GM12878 (cell line): Measurements from ENCODE around the gene SYTL5.

Experiments used
- BHLHE40 ChIP-seq, 2 experiments: fragments of 450-650 bp in 1 of 2; IDR thresholded peaks; 2 replicates each; pipeline ENCODE4 v1.6.1; 2011 to 2017; ENCODE audit warnings: low read depth in 2 of 2, borderline replicate concordance in 1 of 2, improper control_type of control experiment in 1 of 2, low read length in 1 of 2, mild to moderate bottlenecking in 1 of 2
- CBFB ChIP-seq: IDR thresholded peaks from 2 replicates; pipeline ENCODE4 v1.6.1; 2016; ENCODE audit warnings: antibody characterized with exemption, low read depth
- ETV6 ChIP-seq, 2 experiments: fragments of 450-650 bp in 1 of 2; IDR thresholded peaks in 1 of 2; conservative IDR thresholded peaks in 1 of 2; 2 replicates each; pipeline ENCODE4 v1.6.1; 2014; ENCODE audit warnings: antibody characterized with exemption in 1 of 2, borderline replicate concordance in 1 of 2, low read depth in 1 of 2, mild to moderate bottlenecking in 1 of 2, moderate library complexity in 1 of 2
- EZH2 ChIP-seq: IDR thresholded peaks from 2 replicates; pipeline ENCODE4 v1.6.1; 2012; ENCODE audit warnings: low read depth, mild to moderate bottlenecking, control low read depth, inconsistent platforms, low read length, borderline replicate concordance; ENCODE audit not compliant: control insufficient read depth
- MEF2A ChIP-seq: IDR thresholded peaks from 2 replicates; pipeline ENCODE4 v1.6.1; 2011; ENCODE audit warnings: low read depth, mild to moderate bottlenecking, low read length, moderate library complexity; ENCODE audit not compliant: insufficient read depth
- NFIC ChIP-seq: IDR thresholded peaks from 2 replicates; pipeline ENCODE4 v1.6.1; 2012; ENCODE audit warnings: low read depth, mild to moderate bottlenecking, inconsistent platforms, low read length, moderate library complexity
- POLR2A ChIP-seq: IDR thresholded peaks from 2 replicates; pipeline ENCODE4 v1.6.1; 2011; ENCODE audit warnings: low read depth, mild to moderate bottlenecking, low read length
- SMAD1 ChIP-seq: fragments of 450-650 bp; IDR thresholded peaks from 2 replicates; pipeline ENCODE4 v1.6.1; 2018; ENCODE audit warnings: mild to moderate bottlenecking, low read depth; ENCODE audit not compliant: partially characterized antibody
- YY1 ChIP-seq: IDR thresholded peaks from 2 replicates; pipeline ENCODE4 v1.6.1; 2011; ENCODE audit warnings: low read depth, mild to moderate bottlenecking, low read length
- TF ChIP-seq, protein P1 (sequence below): fragments of 450-650 bp; formaldehyde crosslinking; IDR thresholded peaks from 2 replicates; pipeline ENCODE4 v1.5.0; 2022; ENCODE audit warnings: mild to moderate bottlenecking, missing genetic modification characterization
- TF ChIP-seq, protein P2 (sequence below): IDR thresholded peaks from 2 replicates; pipeline ENCODE4 v1.6.1; 2012; ENCODE audit warnings: low read depth, low read length, improper control_type of control experiment
- TF ChIP-seq, protein P3 (sequence below): IDR thresholded peaks from 2 replicates; pipeline ENCODE4 v1.6.1; 2012; ENCODE audit warnings: low read length, inconsistent platforms
- TF ChIP-seq, protein P4 (sequence below), 3 experiments: IDR thresholded peaks in 2 of 3; conservative IDR thresholded peaks in 1 of 3; 2 replicates each; pipeline ENCODE4 v1.5.1; 2011; ENCODE audit warnings: low read depth in 3 of 3, low read length in 3 of 3, mild to moderate bottlenecking in 3 of 3, control low read depth in 2 of 3, moderate library complexity in 2 of 3, inconsistent platforms in 1 of 3, mixed read lengths in 1 of 3; ENCODE audit not compliant: control insufficient read depth in 2 of 3, insufficient read depth in 1 of 3; ENCODE audit errors: extremely low read depth in 1 of 3
- TF ChIP-seq, protein P5 (sequence below): IDR thresholded peaks from 2 replicates; pipeline ENCODE4 v1.6.1; 2012; ENCODE audit warnings: low read depth, low read length, improper control_type of control experiment

DNA sequence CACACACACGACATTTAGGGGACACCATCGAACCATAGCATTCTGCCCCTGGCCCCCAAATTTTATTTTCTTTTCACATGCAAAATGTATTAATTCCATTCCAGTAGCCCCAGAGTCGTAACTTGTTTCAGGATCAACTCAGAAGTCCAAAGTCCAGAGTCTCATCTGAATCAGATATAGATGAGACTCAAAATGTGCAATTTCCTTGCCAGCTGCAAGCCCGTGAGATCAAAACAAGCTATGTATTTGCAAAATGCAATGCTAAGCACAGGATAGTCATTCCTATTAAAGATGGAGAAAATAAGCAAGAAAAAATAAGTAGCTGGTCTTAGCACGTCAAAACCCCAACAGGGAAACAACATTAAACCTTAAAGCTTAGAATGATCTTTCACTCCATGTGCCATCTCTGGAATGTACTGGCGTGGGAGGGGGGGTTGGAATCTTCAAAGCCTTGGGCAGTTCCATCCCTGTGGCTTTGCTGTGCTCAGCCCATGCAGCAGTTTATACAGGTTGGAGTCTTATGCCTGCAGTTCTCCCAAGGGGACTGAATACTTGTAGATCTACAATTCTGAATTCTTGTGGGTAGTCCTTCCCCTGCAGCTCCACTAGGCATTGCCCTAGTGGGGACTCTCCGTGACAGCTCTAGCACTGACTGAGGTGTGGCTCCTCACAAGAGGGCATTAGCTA is 47.7 kb upstream of the SYTL5 start:
- TF ChIP-seq, protein P1, sequence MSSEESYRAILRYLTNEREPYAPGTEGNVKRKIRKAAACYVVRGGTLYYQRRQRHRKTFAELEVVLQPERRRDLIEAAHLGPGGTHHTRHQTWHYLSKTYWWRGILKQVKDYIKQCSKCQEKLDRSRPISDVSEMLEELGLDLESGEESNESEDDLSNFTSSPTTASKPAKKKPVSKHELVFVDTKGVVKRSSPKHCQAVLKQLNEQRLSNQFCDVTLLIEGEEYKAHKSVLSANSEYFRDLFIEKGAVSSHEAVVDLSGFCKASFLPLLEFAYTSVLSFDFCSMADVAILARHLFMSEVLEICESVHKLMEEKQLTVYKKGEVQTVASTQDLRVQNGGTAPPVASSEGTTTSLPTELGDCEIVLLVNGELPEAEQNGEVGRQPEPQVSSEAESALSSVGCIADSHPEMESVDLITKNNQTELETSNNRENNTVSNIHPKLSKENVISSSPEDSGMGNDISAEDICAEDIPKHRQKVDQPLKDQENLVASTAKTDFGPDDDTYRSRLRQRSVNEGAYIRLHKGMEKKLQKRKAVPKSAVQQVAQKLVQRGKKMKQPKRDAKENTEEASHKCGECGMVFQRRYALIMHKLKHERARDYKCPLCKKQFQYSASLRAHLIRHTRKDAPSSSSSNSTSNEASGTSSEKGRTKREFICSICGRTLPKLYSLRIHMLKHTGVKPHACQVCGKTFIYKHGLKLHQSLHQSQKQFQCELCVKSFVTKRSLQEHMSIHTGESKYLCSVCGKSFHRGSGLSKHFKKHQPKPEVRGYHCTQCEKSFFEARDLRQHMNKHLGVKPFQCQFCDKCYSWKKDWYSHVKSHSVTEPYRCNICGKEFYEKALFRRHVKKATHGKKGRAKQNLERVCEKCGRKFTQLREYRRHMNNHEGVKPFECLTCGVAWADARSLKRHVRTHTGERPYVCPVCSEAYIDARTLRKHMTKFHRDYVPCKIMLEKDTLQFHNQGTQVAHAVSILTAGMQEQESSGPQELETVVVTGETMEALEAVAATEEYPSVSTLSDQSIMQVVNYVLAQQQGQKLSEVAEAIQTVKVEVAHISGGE (CRISPR knock-in tag): no peak
- TF ChIP-seq CBFB (no peak), YY1 (no peak), BHLHE40 (IDR thresholded peaks at IDR 0.05; ENCODE audit: borderline replicate concordance in 1 of 2, low read depth in 2 of 2, low read length in 1 of 2) (no peak), POLR2A (no peak), SMAD1 (no peak), MEF2A (no peak), EZH2 (no peak), ETV6 (conservative IDR thresholded peaks at IDR 0.05 in 1 of 2, IDR thresholded peaks at IDR 0.05 in 1 of 2; ENCODE audit: borderline replicate concordance in 1 of 2, low read depth in 1 of 2) (no peak), NFIC (no peak)
- TF ChIP-seq, protein P2, sequence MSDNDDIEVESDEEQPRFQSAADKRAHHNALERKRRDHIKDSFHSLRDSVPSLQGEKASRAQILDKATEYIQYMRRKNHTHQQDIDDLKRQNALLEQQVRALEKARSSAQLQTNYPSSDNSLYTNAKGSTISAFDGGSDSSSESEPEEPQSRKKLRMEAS: no peak
- TF ChIP-seq, protein P3, sequence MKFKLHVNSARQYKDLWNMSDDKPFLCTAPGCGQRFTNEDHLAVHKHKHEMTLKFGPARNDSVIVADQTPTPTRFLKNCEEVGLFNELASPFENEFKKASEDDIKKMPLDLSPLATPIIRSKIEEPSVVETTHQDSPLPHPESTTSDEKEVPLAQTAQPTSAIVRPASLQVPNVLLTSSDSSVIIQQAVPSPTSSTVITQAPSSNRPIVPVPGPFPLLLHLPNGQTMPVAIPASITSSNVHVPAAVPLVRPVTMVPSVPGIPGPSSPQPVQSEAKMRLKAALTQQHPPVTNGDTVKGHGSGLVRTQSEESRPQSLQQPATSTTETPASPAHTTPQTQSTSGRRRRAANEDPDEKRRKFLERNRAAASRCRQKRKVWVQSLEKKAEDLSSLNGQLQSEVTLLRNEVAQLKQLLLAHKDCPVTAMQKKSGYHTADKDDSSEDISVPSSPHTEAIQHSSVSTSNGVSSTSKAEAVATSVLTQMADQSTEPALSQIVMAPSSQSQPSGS: no peak
- TF ChIP-seq, protein P4, sequence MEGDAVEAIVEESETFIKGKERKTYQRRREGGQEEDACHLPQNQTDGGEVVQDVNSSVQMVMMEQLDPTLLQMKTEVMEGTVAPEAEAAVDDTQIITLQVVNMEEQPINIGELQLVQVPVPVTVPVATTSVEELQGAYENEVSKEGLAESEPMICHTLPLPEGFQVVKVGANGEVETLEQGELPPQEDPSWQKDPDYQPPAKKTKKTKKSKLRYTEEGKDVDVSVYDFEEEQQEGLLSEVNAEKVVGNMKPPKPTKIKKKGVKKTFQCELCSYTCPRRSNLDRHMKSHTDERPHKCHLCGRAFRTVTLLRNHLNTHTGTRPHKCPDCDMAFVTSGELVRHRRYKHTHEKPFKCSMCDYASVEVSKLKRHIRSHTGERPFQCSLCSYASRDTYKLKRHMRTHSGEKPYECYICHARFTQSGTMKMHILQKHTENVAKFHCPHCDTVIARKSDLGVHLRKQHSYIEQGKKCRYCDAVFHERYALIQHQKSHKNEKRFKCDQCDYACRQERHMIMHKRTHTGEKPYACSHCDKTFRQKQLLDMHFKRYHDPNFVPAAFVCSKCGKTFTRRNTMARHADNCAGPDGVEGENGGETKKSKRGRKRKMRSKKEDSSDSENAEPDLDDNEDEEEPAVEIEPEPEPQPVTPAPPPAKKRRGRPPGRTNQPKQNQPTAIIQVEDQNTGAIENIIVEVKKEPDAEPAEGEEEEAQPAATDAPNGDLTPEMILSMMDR (IDR thresholded peaks at IDR 0.05 in 2 of 3, conservative IDR thresholded peaks at IDR 0.05 in 1 of 3; ENCODE audit: control insufficient read depth in 2 of 3, extremely low read depth in 1 of 3, insufficient read depth in 1 of 3, low read depth in 3 of 3, low read length in 3 of 3): no peak
- TF ChIP-seq, protein P5, sequence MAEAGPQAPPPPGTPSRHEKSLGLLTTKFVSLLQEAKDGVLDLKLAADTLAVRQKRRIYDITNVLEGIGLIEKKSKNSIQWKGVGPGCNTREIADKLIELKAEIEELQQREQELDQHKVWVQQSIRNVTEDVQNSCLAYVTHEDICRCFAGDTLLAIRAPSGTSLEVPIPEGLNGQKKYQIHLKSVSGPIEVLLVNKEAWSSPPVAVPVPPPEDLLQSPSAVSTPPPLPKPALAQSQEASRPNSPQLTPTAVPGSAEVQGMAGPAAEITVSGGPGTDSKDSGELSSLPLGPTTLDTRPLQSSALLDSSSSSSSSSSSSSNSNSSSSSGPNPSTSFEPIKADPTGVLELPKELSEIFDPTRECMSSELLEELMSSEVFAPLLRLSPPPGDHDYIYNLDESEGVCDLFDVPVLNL: no peak
